Fibroblast of skin of right biceps (primary cell): Measurements from ENCODE around the gene GNB2.
"Not testable (repeated sequence)": the region's sequence is repeated elsewhere in the genome, so short reads cannot be mapped to it uniquely, and the experiment has no call there.

Experiments used
- DNase-seq: peaks from one replicate; pipeline ENCODE4 v3.0.0-alpha.2; 2013

Gene GNB2

GRCh38 chr7:100665168-100665726 is 8.3 kb upstream of the GNB2 start:
- DNase-seq: no peak

GRCh38 chr7:100667331-100668068 is 6.0 kb upstream of the GNB2 start:
- no peak for DNase-seq

- no peak for DNase-seq
These were observed 5.5 kb upstream of the GNB2 start for GRCh38 chr7:100668069-100668449.

- DNase-seq: not testable (repeated sequence)
These were observed 4.4 kb upstream of the GNB2 start for GRCh38 chr7:100669106-100669505.

GRCh38 chr7:100670074-100670473 is 3.5 kb upstream of the GNB2 start:
- DNase-seq: no peak

- DNase-seq: no peak
These were observed 1.9 kb upstream of the GNB2 start for GRCh38 chr7:100671353-100672327.

GRCh38 chr7:100673942-100674410 is 436 bp downstream of the GNB2 start:
- DNase-seq: no peak

- no peak for DNase-seq
These were observed 1.0 kb downstream of the GNB2 start for GRCh38 chr7:100674411-100675104.

- DNase-seq: no peak
These were observed 1.5 kb downstream of the GNB2 start for GRCh38 chr7:100675105-100675451.

- DNase-seq: peak; percentile 76
These were observed 2.2 kb downstream of the GNB2 start for GRCh38 chr7:100675581-100676350.

- DNase-seq: no peak
These were observed 3.2 kb downstream of the GNB2 start for GRCh38 chr7:100676501-100677306.

GRCh38 chr7:100677308-100678267 is 4.0 kb downstream of the GNB2 start:
- no peak for DNase-seq

- no peak for DNase-seq
These were observed 4.9 kb downstream of the GNB2 start for GRCh38 chr7:100678291-100678984.

GRCh38 chr7:100679129-100679926 is 5.8 kb downstream of the GNB2 start:
- DNase-seq: no peak

GRCh38 chr7:100679927-100680575 is 6.5 kb downstream of the GNB2 start:
- DNase-seq: no peak

- no peak for DNase-seq
These were observed 7.2 kb downstream of the GNB2 start for GRCh38 chr7:100680576-100681271.

- no peak for DNase-seq
These were observed 8.1 kb downstream of the GNB2 start for GRCh38 chr7:100681491-100682227.
